ENCODE measurements around the gene HOXA5. TPM values are rescaled to one million over a fixed set of nuclear protein-coding genes. Genes with fewer than 3 reads are reported as not detected.
A peak's percentile ranks its signal among the peaks of the same experiment; 100 is the strongest.

Gene HOXA5
- 5.6 TPM for total RNA-seq

GRCh38 chr7:27143023-27143949 is at the start of gene HOXA5:
Gene HOXA5 (minus strand): TSS chr7:27143681. CDS start chr7:27143607, 74 bp downstream.
- ATAC-seq: peak; percentile 93

GRCh38 chr7:27192546-27193334 is 49.3 kb upstream of the HOXA5 start:
- peak; percentile 34 for ATAC-seq

- ATAC-seq: peak; percentile 19
These were observed 48.5 kb upstream of the HOXA5 start for GRCh38 chr7:27191833-27192545.

DNA sequence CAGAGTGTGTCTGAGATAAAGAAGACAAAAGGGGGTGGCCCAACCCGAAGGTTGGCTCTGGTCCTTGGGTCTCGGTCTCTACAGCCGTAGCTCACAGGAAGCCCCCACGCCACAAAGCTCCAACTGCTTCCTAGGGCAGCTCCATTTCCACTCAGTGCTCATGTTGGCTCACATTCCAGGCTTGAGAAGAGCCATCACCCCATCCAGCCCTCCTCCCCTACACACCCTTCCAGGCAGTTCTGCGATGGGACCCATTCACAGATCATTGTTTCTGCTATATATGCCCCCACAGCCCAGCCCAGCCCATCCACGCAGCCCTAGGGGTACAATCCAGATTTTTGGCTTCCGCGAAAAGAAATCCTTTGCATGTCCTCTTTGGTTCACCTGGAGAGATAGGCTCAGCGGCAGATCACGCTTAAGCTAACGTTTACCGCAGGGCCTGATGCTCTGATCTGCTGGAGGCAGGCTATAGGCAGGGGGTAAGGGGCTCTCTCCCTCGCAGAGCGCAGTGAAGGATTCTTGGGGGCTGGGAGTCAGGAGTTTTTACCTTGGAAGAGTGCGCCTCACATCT is 47.8 kb upstream of the HOXA5 start:
- no peak for ATAC-seq

DNA sequence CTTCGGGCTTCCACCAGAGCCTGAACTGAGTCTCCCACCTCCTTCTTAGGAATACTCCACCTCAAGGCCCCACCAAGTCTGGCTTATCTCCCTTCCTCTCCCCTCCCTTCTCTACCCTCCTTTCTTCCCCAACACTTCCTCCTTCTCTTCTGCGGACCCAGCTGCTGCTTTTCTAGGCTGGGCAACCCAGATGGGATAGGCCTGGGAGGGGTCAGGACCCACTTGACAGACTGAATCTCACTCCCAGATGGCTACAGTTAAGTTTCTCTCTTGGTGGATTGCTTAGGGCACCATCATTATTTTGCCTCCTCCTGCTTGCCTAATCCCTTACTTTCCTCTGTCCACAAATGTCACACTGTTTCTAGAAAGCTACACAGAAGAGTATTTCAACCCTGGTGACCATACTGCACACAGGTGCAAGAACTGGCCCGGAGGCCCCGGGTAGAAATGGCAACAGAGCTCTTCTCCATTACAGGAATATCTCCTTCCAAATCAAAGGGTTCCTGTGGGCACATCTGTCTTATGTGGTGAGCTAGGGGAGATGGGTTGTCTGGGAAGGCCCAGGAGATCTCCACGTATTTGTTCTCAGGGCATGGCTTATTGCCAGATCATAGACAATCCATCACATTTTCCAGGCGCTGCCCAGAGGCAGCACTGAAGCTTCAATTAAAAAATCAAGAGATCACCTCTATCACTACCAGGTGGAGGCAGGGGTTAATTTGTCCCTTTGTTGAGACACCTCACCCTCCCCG is 46.7 kb upstream of the HOXA5 start:
- no peak for ATAC-seq

- ATAC-seq: no peak
These were observed 46.0 kb upstream of the HOXA5 start for GRCh38 chr7:27189295-27189996.

- ATAC-seq: no peak
These were observed 45.2 kb upstream of the HOXA5 start for GRCh38 chr7:27188386-27189294.

GRCh38 chr7:27187475-27188385 is 44.2 kb upstream of the HOXA5 start:
- ATAC-seq: no peak

- ATAC-seq: no peak
These were observed 43.4 kb upstream of the HOXA5 start for GRCh38 chr7:27186668-27187474.

GRCh38 chr7:27185854-27186667 is 42.6 kb upstream of the HOXA5 start:
- ATAC-seq: no peak

DNA sequence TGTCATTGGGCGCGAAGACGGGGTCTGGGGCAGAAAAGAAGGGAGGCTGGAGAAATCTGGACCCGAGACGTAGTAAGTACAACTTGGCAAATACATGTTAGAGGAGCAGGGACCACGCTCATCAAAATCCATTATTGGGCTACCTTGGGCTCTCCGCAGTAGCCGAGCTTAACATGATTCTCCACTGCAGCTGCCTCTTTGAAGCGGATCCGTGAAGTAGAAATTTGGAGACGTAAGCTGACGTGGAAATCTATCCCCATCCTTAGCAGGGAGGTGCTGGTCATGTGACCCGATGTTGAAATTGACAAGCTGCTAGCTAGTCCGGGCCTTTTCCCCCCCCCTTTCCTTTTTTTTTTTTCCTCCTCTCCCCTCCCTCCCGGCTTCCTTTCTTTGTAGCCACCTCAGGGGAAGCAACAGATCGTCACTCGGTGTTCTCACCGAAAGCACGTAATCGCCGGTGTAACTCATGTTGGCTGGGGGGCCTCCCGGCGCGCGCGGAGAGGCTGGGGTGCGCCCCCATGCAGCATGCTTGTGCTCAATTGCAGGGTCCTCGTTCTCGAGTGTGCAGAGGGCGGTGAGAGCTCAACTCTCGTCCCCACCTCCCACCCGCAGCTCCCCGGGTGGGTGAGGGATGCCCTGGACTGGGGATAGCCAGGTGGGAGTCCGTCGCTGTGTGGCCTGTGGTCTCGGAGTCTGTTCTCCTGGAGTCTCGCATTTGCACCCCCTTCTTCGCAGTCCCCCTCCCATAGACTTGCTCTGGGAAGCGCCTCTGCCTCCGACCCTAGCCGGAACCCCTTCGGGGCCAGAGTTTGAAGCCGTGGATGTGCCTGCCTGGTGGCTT is 41.8 kb upstream of the HOXA5 start, which contains the start of gene HOXA11:
Gene HOXA11, minus strand, starts transcription at position 220 of the 841 bp plus-strand sequence. Its CDS starts 88 bp downstream, at position 132.
- ATAC-seq: peak; percentile 22

DNA sequence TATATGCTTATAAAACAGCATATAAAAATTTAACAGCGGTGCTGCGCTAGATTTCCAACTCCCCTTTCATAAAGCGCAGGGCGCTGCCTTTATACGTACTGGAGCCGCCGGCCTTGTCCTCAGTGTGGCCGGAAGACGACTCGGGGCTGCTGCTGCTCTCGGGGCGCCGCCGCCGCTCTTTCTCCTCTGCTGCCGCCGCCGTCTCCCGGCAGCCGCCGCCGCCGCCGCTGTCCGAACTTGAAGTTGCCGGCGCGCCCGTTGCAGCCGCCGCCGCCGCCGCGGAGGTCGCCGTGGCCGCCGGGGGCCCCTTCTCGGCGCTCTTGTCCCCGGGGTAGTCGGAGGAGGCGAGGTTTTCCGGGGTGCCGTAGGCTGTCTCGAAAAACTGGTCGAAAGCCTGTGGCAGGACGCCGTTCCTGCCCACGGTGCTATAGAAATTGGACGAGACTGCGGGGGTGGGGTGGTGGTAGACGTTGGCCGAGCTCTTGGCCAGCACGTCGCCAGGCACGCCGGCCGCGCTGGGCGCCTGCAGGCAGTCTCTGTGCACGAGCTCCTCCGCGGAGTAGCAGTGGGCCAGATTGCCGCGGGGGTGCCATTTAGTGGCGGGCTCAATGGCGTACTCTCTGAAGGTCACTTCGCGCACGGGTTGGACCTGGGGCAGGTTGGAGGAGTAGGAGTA is 41.0 kb upstream of the HOXA5 start:
- peak; percentile 3 for ATAC-seq

DNA sequence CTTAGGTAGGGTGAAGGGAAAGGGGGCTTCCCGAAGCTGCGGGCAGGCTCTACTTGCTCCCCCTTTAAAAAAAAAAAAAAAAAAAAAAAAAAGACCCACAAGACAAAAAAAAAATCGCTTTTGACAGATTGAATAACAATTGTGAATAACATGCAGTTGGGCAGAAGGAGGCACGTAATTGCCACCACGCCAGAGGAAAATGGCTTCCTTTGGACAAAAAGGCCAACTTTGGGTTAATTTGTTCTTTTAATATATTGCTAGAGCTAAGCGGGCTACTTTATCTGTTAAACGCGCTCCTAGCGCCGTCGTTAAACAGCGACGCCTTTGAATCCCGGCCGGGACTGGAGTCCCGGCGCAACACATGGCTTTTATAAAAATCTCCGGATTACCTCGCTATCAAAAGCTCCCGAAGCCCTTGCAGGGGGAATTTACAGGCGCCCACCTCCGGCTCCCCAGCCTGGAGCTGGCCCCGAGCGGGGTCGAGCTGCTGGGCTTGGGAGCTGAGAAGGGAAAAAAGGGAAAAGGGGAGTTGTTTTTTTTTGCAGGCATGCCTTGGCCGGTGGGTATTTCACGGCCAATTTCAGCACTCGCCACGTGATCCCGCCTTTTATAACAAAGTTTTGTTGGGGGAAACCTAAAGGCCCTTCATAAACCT is 40.3 kb upstream of the HOXA5 start:
- ATAC-seq: no peak

- ATAC-seq: no peak
These were observed 39.6 kb upstream of the HOXA5 start for GRCh38 chr7:27182861-27183681.

All from esophagus mucosa (tissue), 1 donor.